PC-3 (cell line): ENCODE measurements around the gene EXOC6B. TPM values are rescaled to one million over a fixed set of nuclear protein-coding genes. Genes with fewer than 3 reads are reported as not detected.

Source experiments
- ATAC-seq: fragments of 200-7000 bp; cut with Tn5 transposase; 2 replicates; pipeline ENCODE4 v1.9.1; 2020; ENCODE audit warnings: mild to moderate bottlenecking, moderate library complexity
- BruUV-seq: library from RNA; stranded (reverse); fragments of 400-500 nt; replicated peaks from 2 replicates; lab custom pipeline; 2021; lab: Mats Ljungman, UMichigan
- CTCF ChIA-PET: fragments of 300-600 bp; sonication (Branson Sonifier 250); formaldehyde crosslinking; loops from one replicate; lab custom pipeline; 2022; ENCODE audit warnings: antibody characterized with exemption; lab: Charles Lee
- POLR2A ChIA-PET: fragments of 300-600 bp; sonication (Branson Sonifier 250); formaldehyde crosslinking; loops from one replicate; lab custom pipeline; 2022; ENCODE audit warnings: antibody characterized with exemption; ENCODE audit not compliant: unreplicated experiment; lab: Charles Lee
- DNase-seq: peaks from one replicate; pipeline ENCODE4 v3.0.0-alpha.2; 2015
- H2AFZ ChIP-seq: fragments of 300-600 bp; sonication (generic); 2 replicates; pipeline ENCODE4 v1.6.0; 2016; ENCODE audit warnings: antibody characterized with exemption, low read length
- H3F3A ChIP-seq: fragments of 300-600 bp; sonication (generic); one replicate; pipeline ENCODE4 v1.6.0; 2017; ENCODE audit warnings: antibody characterized with exemption, low read length, control low read depth, mild to moderate bottlenecking; ENCODE audit not compliant: unreplicated experiment
- H3K27ac ChIP-seq: fragments of 300-600 bp; sonication (generic); 2 replicates; pipeline ENCODE4 v1.5.1; 2016; ENCODE audit warnings: mild to moderate bottlenecking, low read length
- H3K27me3 ChIP-seq: fragments of 300-600 bp; sonication (generic); 2 replicates; pipeline ENCODE4 v1.6.1; 2016; ENCODE audit warnings: low read length, mixed read lengths
- H3K36me3 ChIP-seq: fragments of 300-600 bp; sonication (generic); 2 replicates; pipeline ENCODE4 v1.6.1; 2016; ENCODE audit warnings: low read depth, mixed run types, low read length, mixed read lengths
- H3K4me1 ChIP-seq: fragments of 300-600 bp; sonication (generic); 2 replicates; pipeline ENCODE4 v1.5.1; 2016; ENCODE audit warnings: low read length; ENCODE audit not compliant: insufficient read depth
- H3K4me2 ChIP-seq: fragments of 300-600 bp; sonication (generic); 2 replicates; pipeline ENCODE4 v1.6.0; 2016; ENCODE audit warnings: low read length
- H3K4me3 ChIP-seq: fragments of 300-600 bp; sonication (generic); 2 replicates; pipeline ENCODE4 v1.5.1; 2016; ENCODE audit warnings: mild to moderate bottlenecking, low read length, mixed read lengths
- H3K79me2 ChIP-seq: fragments of 300-600 bp; sonication (generic); 2 replicates; pipeline ENCODE4 v1.6.1; 2017; ENCODE audit warnings: low read length, mixed read lengths
- H3K9ac ChIP-seq: fragments of 300-600 bp; sonication (generic); 2 replicates; pipeline ENCODE4 v1.6.0; 2016; ENCODE audit warnings: mild to moderate bottlenecking, low read length
- H3K9me2 ChIP-seq: fragments of 300-600 bp; sonication (generic); replicated peaks from 2 replicates; pipeline ENCODE4 v1.6.1; 2016; ENCODE audit warnings: mixed run types, low read length, mixed read lengths
- H3K9me3 ChIP-seq: fragments of 300-600 bp; sonication (generic); 2 replicates; pipeline ENCODE4 v1.6.1; 2016; ENCODE audit warnings: low read length, mixed read lengths
- H4K20me1 ChIP-seq: fragments of 300-600 bp; sonication (generic); 2 replicates; pipeline ENCODE4 v1.6.1; 2016; ENCODE audit warnings: low read length, mixed read lengths
- EZH2 ChIP-seq: fragments of 300-600 bp; sonication (generic); IDR thresholded peaks from one replicate; pipeline ENCODE4 v1.6.1; 2017; ENCODE audit warnings: antibody characterized with exemption, mild to moderate bottlenecking, low read length; ENCODE audit not compliant: unreplicated experiment
- EZH2phosphoT487 ChIP-seq: fragments of 300-600 bp; sonication (generic); IDR thresholded peaks from 2 replicates; pipeline ENCODE4 v1.6.1; 2018; ENCODE audit warnings: mild to moderate bottlenecking, antibody characterized with exemption, low read length, borderline replicate concordance
- intact Hi-C: fragments of 100-400 bp; cut with micrococcal nuclease; formaldehyde crosslinking; loops from 2 replicates; pipeline ENCODE4 v1.9.0; 2023
- total RNA-seq: library from RNA; depleted of rRNA; stranded (reverse); fragments of >200 nt; gene quantifications from 2 replicates; pipeline ENCODE4 v1.2.3, GENCODE V29; 2014
- TF ChIP-seq, protein P1 (sequence below): fragments of 300-600 bp; sonication (generic); conservative IDR thresholded peaks from 2 replicates; pipeline ENCODE4 v1.5.1; 2017; ENCODE audit warnings: antibody characterized with exemption, low read depth, mild to moderate bottlenecking, low read length

Gene EXOC6B
- total RNA-seq, 1 experiment from 2014 or later: 13.9 TPM

DNA sequence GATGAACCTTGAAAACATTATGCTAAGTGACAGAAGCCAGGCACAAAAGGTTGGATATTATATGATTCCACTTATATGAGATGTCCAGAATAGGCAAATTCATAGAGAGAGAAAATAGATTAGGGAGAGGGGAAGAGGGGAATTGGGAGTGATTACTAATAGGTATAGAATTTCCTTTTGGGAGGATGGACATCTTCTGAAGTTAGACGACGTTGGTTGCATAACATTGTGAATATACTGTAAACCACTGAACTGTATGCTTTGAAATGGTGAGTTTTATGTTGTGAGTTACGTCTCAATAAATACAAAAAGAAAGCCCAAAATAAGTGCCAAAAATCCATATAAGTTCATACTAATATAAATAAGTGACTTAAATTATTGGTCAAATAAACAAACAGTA lies 659.6 kb downstream of the EXOC6B start:
- H3K27me3 ChIP-seq: no peaks in the 10 kb centered on the region
- no peaks in the 10 kb centered on the region for H3K9me3 ChIP-seq
- ATAC-seq (no peak), DNase-seq (peak; percentile 30)
- H3F3A ChIP-seq: no peaks in the 10 kb centered on the region
- ChIA-PET CTCF (no interaction called here), POLR2A (interaction anchor here (0.5 kb wide), 1 partner anchor 501 kb away, joined by 6 read pairs; no protein-coding TSS in a partner anchor)
- no peak overlapping the region for H3K4me3 ChIP-seq
- no peaks in the 10 kb centered on the region for H4K20me1 ChIP-seq
- intact Hi-C loops: loop anchor here (10.0 kb wide), 1 partner anchor 159 kb away; no protein-coding TSS in a partner anchor
- H3K4me2 ChIP-seq: peak overlapping the region; percentile 33
- no peaks in the 10 kb centered on the region for H3K79me2 ChIP-seq
- BruUV-seq: no TSS peak
- no peaks in the 10 kb centered on the region for H3K9me2 ChIP-seq
- TF ChIP-seq, protein P1, sequence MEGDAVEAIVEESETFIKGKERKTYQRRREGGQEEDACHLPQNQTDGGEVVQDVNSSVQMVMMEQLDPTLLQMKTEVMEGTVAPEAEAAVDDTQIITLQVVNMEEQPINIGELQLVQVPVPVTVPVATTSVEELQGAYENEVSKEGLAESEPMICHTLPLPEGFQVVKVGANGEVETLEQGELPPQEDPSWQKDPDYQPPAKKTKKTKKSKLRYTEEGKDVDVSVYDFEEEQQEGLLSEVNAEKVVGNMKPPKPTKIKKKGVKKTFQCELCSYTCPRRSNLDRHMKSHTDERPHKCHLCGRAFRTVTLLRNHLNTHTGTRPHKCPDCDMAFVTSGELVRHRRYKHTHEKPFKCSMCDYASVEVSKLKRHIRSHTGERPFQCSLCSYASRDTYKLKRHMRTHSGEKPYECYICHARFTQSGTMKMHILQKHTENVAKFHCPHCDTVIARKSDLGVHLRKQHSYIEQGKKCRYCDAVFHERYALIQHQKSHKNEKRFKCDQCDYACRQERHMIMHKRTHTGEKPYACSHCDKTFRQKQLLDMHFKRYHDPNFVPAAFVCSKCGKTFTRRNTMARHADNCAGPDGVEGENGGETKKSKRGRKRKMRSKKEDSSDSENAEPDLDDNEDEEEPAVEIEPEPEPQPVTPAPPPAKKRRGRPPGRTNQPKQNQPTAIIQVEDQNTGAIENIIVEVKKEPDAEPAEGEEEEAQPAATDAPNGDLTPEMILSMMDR: no peak
- TF ChIP-seq EZH2 (no peak), EZH2phosphoT487 (no peak)
- no peak overlapping the region for H3K9ac ChIP-seq
- peaks cover 37% of the 10 kb centered on the region for H3K4me1 ChIP-seq
- no peak overlapping the region for H2AFZ ChIP-seq
- H3K27ac ChIP-seq: 0 out of 2 replicates have a peak overlapping the region, but pooled peaks have one; percentile 5
- no peaks in the 10 kb centered on the region for H3K36me3 ChIP-seq

DNA sequence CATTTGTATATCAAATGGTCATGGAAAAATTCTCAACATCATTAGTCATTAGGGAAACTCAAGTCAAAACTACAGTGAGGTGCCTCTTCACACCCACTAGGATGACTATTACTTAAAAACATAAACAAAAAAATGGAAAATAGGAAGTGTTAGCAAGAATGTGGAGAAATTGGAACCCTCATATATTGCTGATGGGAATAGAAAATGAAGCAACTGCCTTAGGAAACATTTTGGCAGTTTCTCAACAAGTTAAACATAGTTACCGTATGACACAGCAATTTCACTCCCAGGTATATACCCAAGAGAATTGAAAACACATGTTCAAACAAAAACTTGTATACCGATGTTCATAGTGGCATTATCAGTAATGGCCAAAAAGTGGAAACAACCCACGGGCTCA lies 660.0 kb downstream of the EXOC6B start:
- Histone ChIP-seq H4K20me1 (no peaks in the 10 kb centered on the region), H3K4me2 (peak overlapping the region; percentile 33), H2AFZ (no peak overlapping the region), H3K36me3 (no peaks in the 10 kb centered on the region), H3K27me3 (no peaks in the 10 kb centered on the region), H3K4me1 (peaks cover 37% of the 10 kb centered on the region), H3K4me3 (no peak overlapping the region), H3K9me2 (no peaks in the 10 kb centered on the region), H3K79me2 (no peaks in the 10 kb centered on the region), H3K27ac (0 out of 2 replicates have a peak overlapping the region, but pooled peaks have one; percentile 5), H3K9ac (no peak overlapping the region), H3F3A (no peaks in the 10 kb centered on the region), H3K9me3 (no peaks in the 10 kb centered on the region)
- peak; percentile 75 for DNase-seq
- intact Hi-C loops: loop anchor here (10.0 kb wide), 1 partner anchor 159 kb away; no protein-coding TSS in a partner anchor
- no TSS peak for BruUV-seq
- ATAC-seq: peak; percentile 35; the same call in 1 of the 2 replicates
- TF ChIP-seq EZH2phosphoT487 (no peak), EZH2 (no peak)
- TF ChIP-seq, protein P1: no peak
- ChIA-PET POLR2A (no interaction called here), CTCF (no interaction called here)

DNA sequence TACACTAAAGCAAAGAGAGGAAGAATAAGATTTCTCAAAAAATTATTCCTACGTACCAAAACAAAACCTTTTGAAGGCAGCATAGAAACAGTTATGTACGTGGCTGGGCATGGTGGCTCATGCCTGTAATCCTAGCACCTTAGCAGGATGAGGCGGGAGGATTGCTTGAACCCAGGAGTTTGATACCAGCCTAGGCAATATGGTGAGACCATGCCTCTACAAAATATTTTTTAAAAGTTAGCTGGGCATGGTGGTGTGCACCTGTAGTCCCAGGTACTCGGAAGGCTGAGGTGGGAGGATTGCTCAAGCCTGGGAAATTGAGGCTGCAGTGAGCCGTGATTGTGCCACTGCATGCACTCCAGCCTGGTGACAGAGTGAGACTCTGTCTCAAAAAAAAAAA lies 663.3 kb downstream of the EXOC6B start:
- H3K27me3 ChIP-seq: no peaks in the 10 kb centered on the region
- H2AFZ ChIP-seq: no peak overlapping the region
- ATAC-seq (no peak), DNase-seq (no peak)
- ChIA-PET POLR2A (no interaction called here), CTCF (no interaction called here)
- no peaks in the 10 kb centered on the region for H3K36me3 ChIP-seq
- H3K4me3 ChIP-seq: no peak overlapping the region
- no TSS peak for BruUV-seq
- no peaks in the 10 kb centered on the region for H3F3A ChIP-seq
- H3K9ac ChIP-seq: no peak overlapping the region
- no peaks in the 10 kb centered on the region for H3K79me2 ChIP-seq
- no peaks in the 10 kb centered on the region for H3K9me3 ChIP-seq
- H3K27ac ChIP-seq: no peak overlapping the region
- no peaks in the 10 kb centered on the region for H3K9me2 ChIP-seq
- H3K4me2 ChIP-seq: no peak overlapping the region
- no peak for TF ChIP-seq EZH2
- TF ChIP-seq, protein P1: no peak
- TF ChIP-seq EZH2phosphoT487: no peak
- intact Hi-C loops: loop anchor here (10.0 kb wide), 1 partner anchor 162 kb away; no protein-coding TSS in a partner anchor
- H3K4me1 ChIP-seq: peaks cover 37% of the 10 kb centered on the region
- no peaks in the 10 kb centered on the region for H4K20me1 ChIP-seq
